Muscle of arm (tissue), 14 donors: Measurements from ENCODE around the gene PRAMEF20. TPM values are rescaled to one million over a fixed set of nuclear protein-coding genes. Genes with fewer than 3 reads are reported as not detected.
"Not testable (repeated sequence)": the region's sequence is repeated elsewhere in the genome, so short reads cannot be mapped to it uniquely, and the experiment has no call there.

Source experiments
- DNase-seq: peaks from one replicate; pipeline ENCODE4 v3.0.0-alpha.2; 2013
- long read RNA-seq, 11 donors: transcript quantifications; one replicate each; lab custom pipeline, GENCODE V29; 2026
- polyA plus RNA-seq, 12 donors: library from polyadenylated mRNA; unstranded; fragments of 120-200 nt; gene quantifications; one replicate each; pipeline ENCODE4 v1.2.1, GENCODE V29; 2013; ENCODE audit not compliant: insufficient read length in 12 of 12

Gene PRAMEF20
- under 1 TPM in 1 of 12 donors, not detected in 11; 0.16 TPM for polyA plus RNA-seq
- long read RNA-seq, donor 1 = 0 reads
- long read RNA-seq, donor 2 = 0 reads
- long read RNA-seq, donor 3 = 0 reads
- long read RNA-seq, donor 4, partial matches to known transcripts = 0 of 24 reads
- long read RNA-seq, donor 4, other reads (novel, unspliced or antisense) = 24 of 24 reads
- long read RNA-seq, donor 5 = 0 reads
- long read RNA-seq, donor 6 = 0 reads
- long read RNA-seq, donor 7 = 0 reads
- long read RNA-seq, donor 8, partial matches to known transcripts = 0 of 52 reads
- long read RNA-seq, donor 8, other reads (novel, unspliced or antisense) = 52 of 52 reads
- long read RNA-seq, donor 9 = 0 reads
- long read RNA-seq, donor 10 = 0 reads
- long read RNA-seq, donor 11 = 0 reads

DNA sequence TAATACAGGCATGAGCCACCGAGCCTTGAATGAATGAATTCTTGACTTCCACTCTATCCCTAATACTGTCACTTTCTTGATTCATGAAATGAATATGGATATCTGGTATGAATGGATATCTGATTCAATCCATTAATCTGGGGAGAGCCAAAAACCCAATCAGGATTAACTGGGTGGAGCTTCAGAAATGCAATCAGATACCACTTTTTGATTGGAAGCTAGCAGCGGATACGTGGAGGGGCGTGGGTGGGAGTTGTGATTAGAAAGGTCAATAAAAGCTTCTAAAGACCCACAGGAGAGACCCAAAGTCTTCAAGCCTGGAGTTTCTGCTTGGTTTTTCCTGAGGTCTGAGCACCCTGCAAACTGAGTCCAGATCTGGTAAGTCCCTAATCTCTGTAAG, at the start of gene PRAMEF20:
Gene PRAMEF20 (plus strand): TSS at position 301 of the 400 bp plus-strand sequence. CDS start 5,905 bp downstream, outside the sequence.
- not testable (repeated sequence) for DNase-seq

DNA sequence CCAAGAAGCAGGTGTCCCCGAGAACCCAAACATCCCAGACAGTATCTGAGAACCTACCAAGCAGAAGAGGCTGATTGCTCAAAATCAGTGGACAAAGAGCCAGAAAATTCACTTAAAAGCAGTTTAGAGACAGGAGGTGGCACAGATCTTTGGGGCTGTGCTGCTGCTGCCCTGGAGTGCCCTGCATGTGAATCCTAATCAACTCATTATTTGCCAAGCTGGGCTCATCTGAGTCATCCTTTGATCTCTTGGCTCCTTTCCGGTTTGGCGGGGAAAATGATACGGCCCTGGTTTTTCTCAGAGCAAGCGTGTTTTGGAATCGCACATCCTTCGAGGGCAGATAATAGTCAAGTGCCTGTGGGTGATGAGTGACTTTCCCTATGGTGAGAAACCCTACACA, 47.9 kb upstream of the PRAMEF20 start:
- not testable (repeated sequence) for DNase-seq

DNA sequence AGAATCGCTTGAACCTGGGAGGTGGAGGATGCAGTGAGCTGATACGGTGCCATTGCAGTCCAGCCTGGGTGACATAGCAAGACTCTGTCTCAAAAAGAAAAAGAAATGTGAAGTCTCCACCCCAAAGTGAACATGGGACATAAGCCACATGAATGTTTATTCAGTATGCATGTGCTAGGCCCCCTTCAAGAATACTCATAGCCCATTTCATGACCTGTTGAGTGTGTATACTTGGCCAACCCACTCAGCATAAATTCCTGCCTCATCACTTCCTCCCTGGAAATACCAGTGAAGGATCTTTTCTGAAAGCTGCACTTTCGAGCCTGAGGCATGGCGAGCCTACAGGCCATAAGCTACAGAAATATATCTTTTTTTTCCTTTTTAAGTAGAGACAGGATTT, 45.3 kb upstream of the PRAMEF20 start:
- DNase-seq = not testable (repeated sequence)

- not testable (repeated sequence) for DNase-seq
Measured at GRCh38 chr1:13366536-13366935, 43.7 kb upstream of the PRAMEF20 start.

GRCh38 chr1:13368544-13368943, 41.7 kb upstream of the PRAMEF20 start:
- DNase-seq = not testable (repeated sequence)

- not testable (repeated sequence) for DNase-seq
Measured at GRCh38 chr1:13378983-13379382, 31.3 kb upstream of the PRAMEF20 start.

DNA sequence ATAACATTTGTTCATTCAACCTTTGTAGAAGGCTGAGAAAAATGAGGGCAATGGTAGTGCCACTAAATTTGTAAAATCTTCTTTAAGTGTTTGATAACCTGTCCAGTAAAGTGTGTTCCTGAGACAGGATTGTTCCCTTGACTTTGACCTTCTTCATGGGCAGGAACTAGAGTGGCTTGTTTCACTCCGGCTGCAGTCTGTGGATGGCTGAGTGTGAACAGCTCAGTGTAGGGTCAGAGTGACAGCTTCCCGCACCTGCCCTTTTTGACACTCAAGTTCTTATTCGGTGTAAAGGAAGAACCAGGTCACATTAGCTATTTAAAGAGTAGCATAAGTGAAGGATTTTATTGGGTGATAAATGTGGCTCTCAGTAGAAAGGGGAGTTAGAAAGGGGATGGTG, 29.9 kb upstream of the PRAMEF20 start:
- DNase-seq = not testable (repeated sequence)

GRCh38 chr1:13389332-13389731, 20.9 kb upstream of the PRAMEF20 start, which contains the start of gene PRAMEF17:
PRAMEF17 (plus strand) TSS chr1:13389632; CDS start chr1:13389658, 26 bp downstream.
- DNase-seq = not testable (repeated sequence)

DNA sequence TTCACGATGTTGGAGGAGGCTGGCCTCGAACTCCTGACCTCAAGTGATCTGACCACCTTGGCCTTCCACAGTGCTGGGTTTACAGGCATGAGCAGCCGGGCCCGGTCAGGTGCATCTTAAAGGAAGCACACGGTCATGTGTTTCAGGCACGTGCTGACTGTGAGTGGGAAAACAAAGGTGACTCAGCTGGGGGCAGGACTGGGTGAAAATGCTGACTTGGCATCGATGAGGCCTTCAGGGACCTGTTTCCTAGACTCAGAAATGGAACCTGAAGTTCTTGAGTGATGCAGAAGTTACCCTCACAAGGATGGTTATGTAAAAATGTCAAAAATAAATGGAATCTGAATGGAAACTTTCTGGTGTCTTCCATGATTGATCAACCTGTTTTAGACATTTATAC, 17.2 kb upstream of the PRAMEF20 start:
- not testable (repeated sequence) for DNase-seq

- not testable (repeated sequence) for DNase-seq
Measured at GRCh38 chr1:13394761-13395160, 15.5 kb upstream of the PRAMEF20 start.

DNA sequence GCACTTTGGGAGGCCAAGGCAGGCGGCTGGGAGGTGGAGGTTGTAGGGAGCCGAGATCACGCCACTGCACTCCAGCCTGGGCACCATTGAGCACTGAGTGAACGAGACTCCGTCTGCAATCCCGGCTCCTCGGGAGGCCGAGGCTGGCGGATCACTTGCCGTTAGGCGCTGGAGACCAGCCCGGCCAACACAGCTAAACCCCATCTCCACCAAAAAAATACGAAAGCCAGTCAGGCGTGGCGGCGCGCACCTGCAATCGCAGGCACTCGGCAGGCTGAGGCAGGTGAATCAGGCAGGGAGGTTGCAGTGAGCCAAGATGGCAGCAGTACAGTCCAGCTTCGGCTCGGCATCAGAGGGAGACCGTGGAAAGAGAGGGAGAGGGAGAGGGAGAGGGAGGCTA, 14.9 kb upstream of the PRAMEF20 start:
- DNase-seq = not testable (repeated sequence)

DNA sequence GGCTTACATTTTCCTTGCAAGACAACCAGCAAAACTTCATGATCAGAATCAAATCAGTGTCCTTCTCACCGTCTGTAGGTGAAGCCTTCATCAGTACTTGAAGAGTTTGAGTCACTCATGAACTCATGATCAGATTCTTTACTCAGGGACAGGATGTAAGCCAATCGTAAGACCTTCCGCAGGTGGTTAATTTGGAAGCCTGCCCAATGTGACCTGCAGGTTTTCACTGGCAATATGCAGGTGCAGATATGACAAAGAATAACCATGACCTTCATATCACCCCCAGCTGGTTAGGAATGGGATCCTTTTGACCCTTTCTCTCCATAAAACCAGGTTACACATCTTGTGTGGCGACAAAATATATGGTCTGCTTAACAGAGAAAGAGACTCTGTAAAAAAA, 2.4 kb upstream of the PRAMEF20 start:
- DNase-seq = no peak

DNA sequence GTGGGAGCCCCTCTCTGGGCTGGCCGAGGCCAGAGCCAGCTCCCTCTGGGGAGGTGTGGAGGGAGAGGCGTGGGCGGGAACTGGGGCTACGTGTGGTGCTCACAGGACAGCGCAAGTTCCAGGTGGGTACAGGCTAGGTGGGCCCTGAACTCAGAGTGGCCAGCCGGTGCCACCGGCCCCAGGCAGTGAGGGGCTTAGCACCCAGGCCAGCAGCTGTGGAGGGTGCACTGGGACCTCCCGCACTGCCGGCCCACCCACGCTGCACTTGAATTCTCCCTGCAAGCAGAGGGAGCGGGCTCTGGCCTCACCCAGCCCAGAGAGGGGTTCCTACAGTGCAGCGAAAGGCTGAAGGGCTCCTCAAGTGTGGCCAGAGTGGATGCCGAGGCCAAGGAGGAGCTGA, 20.2 kb downstream of the PRAMEF20 start:
- no peak for DNase-seq

GRCh38 chr1:13432251-13432650, 22.0 kb downstream of the PRAMEF20 start:
- DNase-seq = no peak

- not testable (repeated sequence) for DNase-seq
Measured at GRCh38 chr1:13433694-13434358, 23.6 kb downstream of the PRAMEF20 start.

DNA sequence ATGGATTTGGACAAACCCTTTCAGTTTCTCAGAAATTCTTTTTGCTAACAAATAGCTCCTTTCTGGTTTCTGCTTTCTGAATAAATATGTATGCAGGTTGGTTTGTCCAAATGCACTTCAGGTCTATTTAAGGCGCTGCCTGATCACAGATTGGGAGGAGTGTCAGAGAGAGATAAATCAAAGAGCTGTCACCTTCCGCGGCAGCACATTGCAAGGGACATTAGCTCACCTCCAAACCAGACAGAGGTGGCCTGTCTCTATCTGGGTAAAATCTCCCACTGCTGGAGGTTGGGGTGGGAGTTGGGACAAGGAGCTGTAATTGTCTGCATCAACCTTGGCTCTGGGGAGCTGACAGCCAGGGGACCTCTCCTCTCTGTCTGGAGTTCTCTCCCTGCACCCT, 25.2 kb downstream of the PRAMEF20 start:
- no peak for DNase-seq

DNA sequence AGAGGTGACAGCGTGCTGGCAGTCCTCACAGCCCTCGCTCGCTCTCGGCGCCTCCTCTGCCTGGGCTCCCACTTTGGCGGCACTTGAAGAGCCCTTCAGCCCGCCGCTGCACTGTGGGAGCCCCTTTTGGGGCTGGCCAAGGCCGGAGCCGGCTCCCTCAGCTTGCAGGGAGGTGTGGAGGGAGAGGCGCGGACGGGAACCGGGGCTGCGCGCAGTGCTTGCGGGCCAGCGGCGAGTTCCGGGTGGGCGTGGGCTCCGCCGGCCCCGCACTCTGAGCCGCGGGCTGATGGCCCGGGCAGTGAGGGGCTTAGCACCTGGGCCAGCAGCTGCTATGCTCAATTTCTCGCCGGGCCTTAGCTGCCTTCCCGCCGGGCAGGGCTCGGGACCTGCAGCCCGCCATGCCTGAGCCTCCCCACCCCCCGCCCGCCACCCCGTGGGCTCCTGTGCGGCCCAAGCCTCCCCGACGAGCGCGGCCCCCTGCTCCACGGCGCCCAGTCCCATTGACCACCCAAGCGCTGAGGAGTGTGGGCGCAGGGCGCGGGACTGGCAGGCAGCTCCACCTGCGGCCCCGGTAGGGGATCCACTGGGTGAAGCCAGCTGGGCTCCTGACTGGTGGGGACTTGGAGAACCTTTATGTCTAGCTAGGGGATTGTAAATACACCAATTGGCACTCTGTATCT, 29.0 kb downstream of the PRAMEF20 start:
- DNase-seq = not testable (repeated sequence)

- DNase-seq = no peak
Measured at GRCh38 chr1:13443335-13443979, 33.2 kb downstream of the PRAMEF20 start.

DNA sequence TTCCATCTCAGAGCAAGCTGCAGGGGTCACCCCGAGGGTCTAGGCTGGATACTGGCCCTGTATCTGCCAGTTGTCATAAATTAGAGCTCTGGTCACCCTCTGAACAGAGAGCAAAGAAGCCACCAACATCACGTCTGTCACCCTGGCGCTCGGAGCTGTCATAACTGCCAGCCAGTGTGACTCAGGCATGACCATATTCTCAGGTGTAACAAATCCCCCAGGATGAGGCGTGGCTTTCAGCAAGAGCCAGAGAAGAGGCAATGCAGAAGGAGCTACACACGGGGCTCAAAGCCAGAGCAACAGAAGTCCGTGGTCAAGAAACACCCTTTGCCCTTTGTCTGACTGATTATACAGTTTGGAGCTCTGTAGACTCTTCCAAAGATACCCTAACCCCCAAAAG, 40.0 kb downstream of the PRAMEF20 start:
- DNase-seq = no peak

DNA sequence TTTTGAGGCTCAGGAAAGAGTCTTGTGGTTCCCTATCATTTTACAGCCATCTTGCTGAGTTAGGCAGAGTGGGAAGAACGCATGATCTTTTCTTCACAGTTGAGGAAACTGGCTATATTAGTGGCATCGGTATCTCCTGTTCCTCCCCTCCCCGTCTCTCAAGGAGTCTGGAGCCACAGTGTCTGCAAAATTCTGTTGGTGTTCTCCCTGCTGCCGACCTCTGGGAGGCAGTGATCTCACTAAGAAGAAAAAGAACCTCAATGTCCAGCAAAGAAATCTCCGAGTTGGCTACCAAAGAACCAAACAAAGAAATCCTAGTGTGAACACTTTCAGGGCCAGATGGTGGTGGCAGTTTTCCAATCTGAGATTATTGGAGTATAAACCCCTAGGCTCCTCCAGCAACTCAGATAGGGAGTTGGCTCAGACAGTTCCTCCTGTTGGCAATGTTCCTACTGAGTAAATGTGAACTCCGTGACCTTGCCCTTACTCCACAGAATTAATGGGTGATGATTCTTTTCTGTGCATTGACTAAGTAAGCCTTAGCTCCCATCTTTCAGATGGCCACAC, 41.2 kb downstream of the PRAMEF20 start:
- no peak for DNase-seq

DNA sequence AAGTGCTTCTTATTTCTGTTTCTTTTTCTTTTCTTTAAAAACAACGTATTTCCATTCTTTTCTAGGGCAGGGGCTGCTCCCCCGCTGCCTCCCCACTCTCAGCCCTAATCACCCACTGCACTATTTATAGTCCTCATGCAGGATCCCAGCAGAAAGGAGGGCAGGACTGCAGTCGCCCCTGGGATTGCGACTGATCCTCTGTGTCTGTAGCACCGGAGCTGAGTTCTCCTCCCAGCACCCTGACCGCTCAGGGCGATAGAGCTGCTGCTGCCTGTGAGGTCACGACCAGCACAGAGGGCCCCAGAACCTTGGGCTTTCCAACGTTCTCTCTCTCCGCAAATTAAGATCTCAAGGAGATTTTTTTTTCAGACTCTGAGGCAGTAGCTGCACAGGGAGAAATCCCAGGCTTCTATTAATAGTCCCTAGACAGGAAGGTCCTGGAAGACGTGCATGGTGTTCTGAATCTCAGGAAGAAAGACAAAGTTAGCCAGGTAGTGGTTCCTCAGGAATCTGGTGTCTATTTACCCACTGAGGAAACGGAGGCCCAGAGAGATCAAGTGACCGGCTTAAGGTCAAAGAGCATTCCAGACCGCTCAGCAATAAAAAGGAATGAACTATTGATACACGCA, 46.8 kb downstream of the PRAMEF20 start:
- no peak for DNase-seq
